Measurements from ENCODE around the gene EBF4.
A peak's percentile ranks its signal among the peaks of the same experiment; 100 is the strongest.

The EBF4 gene

DNA sequence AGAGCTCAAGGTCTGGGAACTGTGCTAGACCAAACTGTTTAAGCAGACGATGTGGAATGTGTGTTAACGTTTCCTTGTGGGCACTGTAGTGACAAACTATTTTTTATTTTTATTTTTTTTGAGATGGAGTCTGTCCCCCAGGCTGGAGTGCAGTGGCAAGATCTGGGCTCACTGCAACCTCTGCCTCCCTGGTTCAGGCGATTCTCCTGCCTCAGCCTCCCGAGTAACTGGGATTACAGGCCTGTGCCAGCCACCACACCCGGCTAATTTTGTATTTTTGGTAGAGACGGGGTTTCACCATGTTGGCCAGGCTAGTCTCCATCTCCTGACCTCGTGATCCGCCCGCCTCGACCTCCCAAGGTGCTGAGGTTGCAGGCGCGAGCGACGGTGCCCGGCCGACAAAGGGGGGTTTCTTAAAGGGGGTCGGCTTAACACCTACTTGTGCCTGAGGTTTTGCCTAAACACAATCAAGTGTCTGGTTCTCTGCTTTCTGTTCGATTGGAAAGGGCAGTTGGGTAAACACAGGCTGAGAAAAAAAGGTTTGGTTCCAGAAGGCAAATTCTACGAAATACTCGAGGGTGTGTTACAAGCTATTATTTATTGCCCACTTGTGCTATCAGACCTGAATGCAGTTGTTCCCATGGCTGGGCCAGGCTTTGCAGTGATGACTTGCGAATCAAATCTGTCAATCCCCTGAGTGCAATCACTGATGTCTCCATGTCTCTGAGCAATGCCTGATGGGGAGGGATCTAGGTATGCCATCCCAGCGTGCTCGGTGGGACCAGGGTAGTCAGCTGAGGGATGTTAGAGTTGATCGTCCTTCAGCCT lies 38.8 kb upstream of the EBF4 start:
- Histone ChIP-seq H3K27me3 (ENCODE audit: insufficient read depth, low read length, poor library complexity) (no peaks in the 10 kb centered on the region), H3K36me3 (ENCODE audit: control insufficient read depth, insufficient read depth, low read length) (peaks cover 41% of the 10 kb centered on the region), H3K79me1 (ENCODE audit: low read length) (peaks cover 23% of the 10 kb centered on the region), H3K4me2 (ENCODE audit: low read length) (peak overlapping the region; percentile 85), H3K4ac (ENCODE audit: low read depth, low read length) (no peak overlapping the region), H4K5ac (ENCODE audit: low read length) (no peak overlapping the region), H3K4me3 (ENCODE audit: low read length) (peak overlapping the region; percentile 40), H3K23ac (ENCODE audit: low read length) (no peak overlapping the region), H2BK120ac (ENCODE audit: low read depth, low read length) (no peak overlapping the region), H2AK5ac (ENCODE audit: low read length) (no peak overlapping the region), H3K27ac (ENCODE audit: low read depth, low read length) (no peak overlapping the region), H3K18ac (ENCODE audit: low read length) (no peak overlapping the region), H3K9ac (ENCODE audit: low read length) (peak overlapping the region; percentile 81), H3K4me1 (ENCODE audit: control insufficient read depth, low read depth, low read length) (peaks cover 2% of the 10 kb centered on the region), H4K8ac (ENCODE audit: low read depth, low read length) (no peak overlapping the region), H3K79me2 (ENCODE audit: control insufficient read depth, insufficient read depth, low read length) (peaks cover 37% of the 10 kb centered on the region), H2BK15ac (replicated peaks; ENCODE audit: low read depth) (no peak overlapping the region), H2BK5ac (ENCODE audit: low read length) (no peak overlapping the region), H3K56ac (ENCODE audit: low read length) (peak overlapping the region; percentile 87)
- DNase-seq = no peak
- WGBS (ENCODE audit: extremely low coverage, insufficient coverage, low lambda C conversion rate) = no CpG with 5 or more reads among the region's 24 CpGs

DNA sequence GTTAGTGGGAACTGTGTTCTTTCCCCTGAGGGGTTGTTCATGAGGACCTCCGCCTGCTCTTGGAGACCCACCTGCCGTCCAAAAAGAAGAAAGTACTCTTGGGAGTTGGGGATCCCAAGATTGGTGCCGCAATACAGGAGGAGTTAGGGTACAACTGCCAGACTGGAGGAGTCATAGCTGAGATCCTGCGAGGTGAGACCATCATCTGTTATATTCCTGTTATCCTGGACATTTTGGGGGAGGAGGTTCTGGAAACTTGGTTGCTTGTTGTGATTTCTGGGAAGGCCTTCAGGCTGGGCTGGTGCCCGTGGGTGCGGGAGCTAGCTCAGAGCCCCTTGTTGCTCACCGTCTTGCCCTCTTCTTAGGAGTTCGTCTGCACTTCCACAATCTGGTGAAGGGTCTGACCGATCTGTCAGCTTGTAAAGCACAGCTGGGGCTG lies 38.2 kb upstream of the EBF4 start:
- Histone ChIP-seq H3K4me1 (ENCODE audit: control insufficient read depth, low read depth, low read length) (peaks cover 2% of the 10 kb centered on the region), H3K27ac (ENCODE audit: low read depth, low read length) (no peak overlapping the region), H3K79me2 (ENCODE audit: control insufficient read depth, insufficient read depth, low read length) (peaks cover 37% of the 10 kb centered on the region), H3K4me3 (ENCODE audit: low read length) (peak overlapping the region; percentile 40), H3K23ac (ENCODE audit: low read length) (no peak overlapping the region), H2BK15ac (replicated peaks; ENCODE audit: low read depth) (no peak overlapping the region), H2BK120ac (ENCODE audit: low read depth, low read length) (no peak overlapping the region), H3K18ac (ENCODE audit: low read length) (no peak overlapping the region), H3K27me3 (ENCODE audit: insufficient read depth, low read length, poor library complexity) (no peaks in the 10 kb centered on the region), H3K4me2 (ENCODE audit: low read length) (peak overlapping the region; percentile 40), H3K9ac (ENCODE audit: low read length) (peak overlapping the region; percentile 81), H4K5ac (ENCODE audit: low read length) (no peak overlapping the region), H4K8ac (ENCODE audit: low read depth, low read length) (no peak overlapping the region), H3K56ac (ENCODE audit: low read length) (peak overlapping the region; percentile 81), H3K4ac (ENCODE audit: low read depth, low read length) (no peak overlapping the region), H2BK5ac (ENCODE audit: low read length) (no peak overlapping the region), H3K36me3 (ENCODE audit: control insufficient read depth, insufficient read depth, low read length) (peaks cover 41% of the 10 kb centered on the region), H2AK5ac (ENCODE audit: low read length) (no peak overlapping the region), H3K79me1 (ENCODE audit: low read length) (peaks cover 23% of the 10 kb centered on the region)
- DNase-seq = no peak
- WGBS (ENCODE audit: extremely low coverage, insufficient coverage, low lambda C conversion rate) = no CpG with 5 or more reads among the region's 9 CpGs

DNA sequence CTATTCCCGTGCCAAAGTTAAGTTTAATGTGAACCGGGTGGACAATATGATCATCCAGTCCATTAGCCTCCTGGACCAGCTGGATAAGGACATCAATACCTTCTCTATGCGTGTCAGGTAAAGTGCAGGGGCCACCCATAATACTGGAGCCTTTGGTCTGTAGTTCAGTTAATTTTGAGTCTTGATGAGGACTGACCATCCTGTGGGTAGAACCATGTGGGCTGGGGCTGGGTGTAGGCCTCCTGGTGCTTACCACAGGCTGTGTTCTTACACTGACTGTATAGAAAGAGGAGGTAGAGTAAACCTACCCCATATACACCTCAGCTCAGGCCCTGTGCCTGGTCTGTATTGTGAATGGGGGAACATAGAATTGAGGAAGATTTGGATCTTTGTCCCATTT lies 37.7 kb upstream of the EBF4 start:
- Histone ChIP-seq H3K56ac (ENCODE audit: low read length) (peak overlapping the region; percentile 81), H3K4ac (ENCODE audit: low read depth, low read length) (no peak overlapping the region), H3K4me1 (ENCODE audit: control insufficient read depth, low read depth, low read length) (peaks cover 2% of the 10 kb centered on the region), H3K79me2 (ENCODE audit: control insufficient read depth, insufficient read depth, low read length) (peaks cover 37% of the 10 kb centered on the region), H2AK5ac (ENCODE audit: low read length) (no peak overlapping the region), H3K18ac (ENCODE audit: low read length) (no peak overlapping the region), H3K9ac (ENCODE audit: low read length) (peak overlapping the region; percentile 81), H2BK15ac (replicated peaks; ENCODE audit: low read depth) (no peak overlapping the region), H3K4me3 (ENCODE audit: low read length) (no peak overlapping the region), H4K8ac (ENCODE audit: low read depth, low read length) (no peak overlapping the region), H2BK5ac (ENCODE audit: low read length) (no peak overlapping the region), H3K4me2 (ENCODE audit: low read length) (peak overlapping the region; percentile 40), H3K23ac (ENCODE audit: low read length) (no peak overlapping the region), H3K27ac (ENCODE audit: low read depth, low read length) (no peak overlapping the region), H4K5ac (ENCODE audit: low read length) (no peak overlapping the region), H2BK120ac (ENCODE audit: low read depth, low read length) (no peak overlapping the region), H3K27me3 (ENCODE audit: insufficient read depth, low read length, poor library complexity) (no peaks in the 10 kb centered on the region), H3K36me3 (ENCODE audit: control insufficient read depth, insufficient read depth, low read length) (peaks cover 41% of the 10 kb centered on the region), H3K79me1 (ENCODE audit: low read length) (peaks cover 23% of the 10 kb centered on the region)
- WGBS (ENCODE audit: extremely low coverage, insufficient coverage, low lambda C conversion rate) = no CpG with 5 or more reads among the region's 3 CpGs
- no peak for DNase-seq

DNA sequence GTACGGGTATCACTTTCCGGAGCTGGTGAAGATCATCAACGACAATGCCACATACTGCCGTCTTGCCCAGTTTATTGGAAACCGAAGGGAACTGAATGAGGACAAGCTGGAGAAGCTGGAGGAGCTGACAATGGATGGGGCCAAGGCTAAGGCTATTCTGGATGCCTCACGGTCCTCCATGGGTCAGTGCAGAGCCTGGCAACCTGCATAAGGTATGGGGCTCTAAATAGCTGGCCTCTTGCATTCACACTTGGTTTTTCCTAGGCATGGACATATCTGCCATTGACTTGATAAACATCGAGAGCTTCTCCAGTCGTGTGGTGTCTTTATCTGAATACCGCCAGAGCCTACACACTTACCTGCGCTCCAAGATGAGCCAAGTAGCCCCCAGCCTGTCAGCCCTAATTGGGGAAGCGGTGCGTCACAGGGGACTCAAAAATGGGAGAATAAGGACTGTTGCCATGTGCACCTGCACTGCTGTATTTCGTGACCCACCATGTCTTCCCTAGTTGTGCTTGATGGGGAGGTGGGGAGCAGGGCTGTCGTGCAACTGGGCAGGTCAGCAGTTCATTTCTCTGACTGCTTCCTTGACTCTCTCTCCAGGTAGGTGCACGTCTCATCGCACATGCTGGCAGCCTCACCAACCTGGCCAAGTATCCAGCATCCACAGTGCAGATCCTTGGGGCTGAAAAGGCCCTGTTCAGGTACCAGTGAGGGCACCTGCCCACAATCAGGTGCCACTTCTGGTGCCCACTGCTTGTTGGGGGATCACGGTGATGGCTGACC lies 37.1 kb upstream of the EBF4 start:
- Histone ChIP-seq H3K27me3 (ENCODE audit: insufficient read depth, low read length, poor library complexity) (no peaks in the 10 kb centered on the region), H2BK15ac (replicated peaks; ENCODE audit: low read depth) (no peak overlapping the region), H3K4me2 (ENCODE audit: low read length) (no peak overlapping the region), H2BK5ac (ENCODE audit: low read length) (no peak overlapping the region), H4K5ac (ENCODE audit: low read length) (no peak overlapping the region), H3K4me1 (ENCODE audit: control insufficient read depth, low read depth, low read length) (peaks cover 2% of the 10 kb centered on the region), H4K8ac (ENCODE audit: low read depth, low read length) (no peak overlapping the region), H2BK120ac (ENCODE audit: low read depth, low read length) (no peak overlapping the region), H2AK5ac (ENCODE audit: low read length) (no peak overlapping the region), H3K36me3 (ENCODE audit: control insufficient read depth, insufficient read depth, low read length) (peaks cover 43% of the 10 kb centered on the region), H3K79me2 (ENCODE audit: control insufficient read depth, insufficient read depth, low read length) (peaks cover 37% of the 10 kb centered on the region), H3K4me3 (ENCODE audit: low read length) (no peak overlapping the region), H3K23ac (ENCODE audit: low read length) (no peak overlapping the region), H3K27ac (ENCODE audit: low read depth, low read length) (no peak overlapping the region), H3K79me1 (ENCODE audit: low read length) (peaks cover 23% of the 10 kb centered on the region), H3K56ac (ENCODE audit: low read length) (no peak overlapping the region), H3K9ac (ENCODE audit: low read length) (no peak overlapping the region), H3K18ac (ENCODE audit: low read length) (no peak overlapping the region), H3K4ac (ENCODE audit: low read depth, low read length) (no peak overlapping the region)
- no CpG with 5 or more reads among the region's 17 CpGs for WGBS (ENCODE audit: extremely low coverage, insufficient coverage, low lambda C conversion rate)
- DNase-seq = no peak

DNA sequence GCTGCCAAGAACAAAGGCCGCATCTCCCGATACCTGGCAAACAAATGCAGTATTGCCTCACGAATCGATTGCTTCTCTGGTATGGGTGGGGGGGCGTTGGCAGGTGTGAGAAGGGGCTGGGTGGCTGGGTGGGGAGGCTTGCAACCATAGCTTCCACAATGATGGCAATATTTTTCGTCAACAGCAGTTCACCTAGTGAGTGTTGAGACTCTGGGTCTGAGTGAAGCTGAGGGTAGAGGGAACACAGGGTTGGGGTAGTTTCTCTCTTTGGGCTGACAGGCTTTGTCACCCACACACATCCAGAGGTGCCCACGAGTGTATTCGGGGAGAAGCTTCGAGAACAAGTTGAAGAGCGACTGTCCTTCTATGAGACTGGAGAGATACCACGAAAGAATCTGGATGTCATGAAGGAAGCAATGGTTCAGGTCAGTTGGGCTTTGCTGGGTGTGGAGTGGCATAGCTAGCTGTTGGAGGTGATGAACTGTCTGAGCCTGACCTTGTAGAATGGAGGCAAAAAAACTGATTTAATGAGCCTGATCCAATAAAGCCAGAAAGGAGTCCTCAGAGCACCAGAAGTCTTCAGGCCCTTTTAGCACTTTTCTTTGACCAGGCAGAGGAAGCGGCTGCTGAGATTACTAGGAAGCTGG lies 36.0 kb upstream of the EBF4 start:
- no peak overlapping the region for H2AK5ac ChIP-seq (ENCODE audit: low read length)
- no peak overlapping the region for H3K4me3 ChIP-seq (ENCODE audit: low read length)
- H3K23ac ChIP-seq (ENCODE audit: low read length) = no peak overlapping the region
- no peak overlapping the region for H3K56ac ChIP-seq (ENCODE audit: low read length)
- no peak overlapping the region for H3K18ac ChIP-seq (ENCODE audit: low read length)
- H3K9ac ChIP-seq (ENCODE audit: low read length) = no peak overlapping the region
- H3K79me2 ChIP-seq (ENCODE audit: control insufficient read depth, insufficient read depth, low read length) = peaks cover 37% of the 10 kb centered on the region
- no peaks in the 10 kb centered on the region for H3K27me3 ChIP-seq (ENCODE audit: insufficient read depth, low read length, poor library complexity)
- no peak overlapping the region for H3K27ac ChIP-seq (ENCODE audit: low read depth, low read length)
- no peak overlapping the region for H2BK120ac ChIP-seq (ENCODE audit: low read depth, low read length)
- H3K79me1 ChIP-seq (ENCODE audit: low read length) = peaks cover 23% of the 10 kb centered on the region
- WGBS (ENCODE audit: extremely low coverage, insufficient coverage, low lambda C conversion rate) = no CpG with 5 or more reads among the region's 12 CpGs
- H3K4me1 ChIP-seq (ENCODE audit: control insufficient read depth, low read depth, low read length) = peaks cover 2% of the 10 kb centered on the region
- H4K8ac ChIP-seq (ENCODE audit: low read depth, low read length) = no peak overlapping the region
- no peak overlapping the region for H2BK15ac ChIP-seq (replicated peaks; ENCODE audit: low read depth)
- H2BK5ac ChIP-seq (ENCODE audit: low read length) = no peak overlapping the region
- H4K5ac ChIP-seq (ENCODE audit: low read length) = no peak overlapping the region
- no peak for DNase-seq
- no peak overlapping the region for H3K4me2 ChIP-seq (ENCODE audit: low read length)
- H3K4ac ChIP-seq (ENCODE audit: low read depth, low read length) = no peak overlapping the region
- peaks cover 43% of the 10 kb centered on the region for H3K36me3 ChIP-seq (ENCODE audit: control insufficient read depth, insufficient read depth, low read length)
